GM21576 (cell line): ENCODE measurements around the gene PTGR3.
A peak's percentile ranks its signal among the peaks of the same experiment; 100 is the strongest.

Source experiments
- ATAC-seq: cut with Tn5 transposase; IDR thresholded peaks from one replicate; pipeline ENCODE4 v1.9.1; 2021; ENCODE audit warnings: mild to moderate bottlenecking, moderate library complexity; ENCODE audit not compliant: unreplicated experiment

PTGR3 gene, protein sequence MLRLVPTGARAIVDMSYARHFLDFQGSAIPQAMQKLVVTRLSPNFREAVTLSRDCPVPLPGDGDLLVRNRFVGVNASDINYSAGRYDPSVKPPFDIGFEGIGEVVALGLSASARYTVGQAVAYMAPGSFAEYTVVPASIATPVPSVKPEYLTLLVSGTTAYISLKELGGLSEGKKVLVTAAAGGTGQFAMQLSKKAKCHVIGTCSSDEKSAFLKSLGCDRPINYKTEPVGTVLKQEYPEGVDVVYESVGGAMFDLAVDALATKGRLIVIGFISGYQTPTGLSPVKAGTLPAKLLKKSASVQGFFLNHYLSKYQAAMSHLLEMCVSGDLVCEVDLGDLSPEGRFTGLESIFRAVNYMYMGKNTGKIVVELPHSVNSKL

GRCh38 chr18:75209129-75209950 lies at the start of gene PTGR3:
Gene PTGR3 (minus strand): TSS chr18:75209139. CDS start chr18:75209058, 81 bp downstream.
- peak; percentile 41 for ATAC-seq

DNA sequence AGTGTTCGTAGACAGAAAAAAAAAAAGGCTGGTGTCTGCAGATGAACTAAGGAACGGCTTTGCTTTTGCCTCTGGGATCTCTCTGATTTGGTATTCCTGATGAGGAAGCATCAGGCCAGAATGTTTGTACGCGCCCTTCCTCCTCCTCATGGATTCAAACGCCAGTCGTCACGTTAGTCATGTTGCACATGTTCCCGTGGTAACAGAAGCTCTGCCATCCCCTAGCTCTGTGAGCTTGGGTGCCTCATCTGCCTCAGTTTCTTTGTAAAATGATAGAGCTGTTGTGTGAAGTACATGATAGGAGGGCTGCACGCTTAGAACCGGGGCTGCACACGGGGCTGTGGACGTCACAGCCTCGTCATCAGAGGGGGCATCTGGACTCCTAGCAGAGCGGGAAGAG lies 48.7 kb upstream of the PTGR3 start:
- ATAC-seq = no peak

GRCh38 chr18:75256376-75256775 lies 47.4 kb upstream of the PTGR3 start:
- no peak for ATAC-seq

DNA sequence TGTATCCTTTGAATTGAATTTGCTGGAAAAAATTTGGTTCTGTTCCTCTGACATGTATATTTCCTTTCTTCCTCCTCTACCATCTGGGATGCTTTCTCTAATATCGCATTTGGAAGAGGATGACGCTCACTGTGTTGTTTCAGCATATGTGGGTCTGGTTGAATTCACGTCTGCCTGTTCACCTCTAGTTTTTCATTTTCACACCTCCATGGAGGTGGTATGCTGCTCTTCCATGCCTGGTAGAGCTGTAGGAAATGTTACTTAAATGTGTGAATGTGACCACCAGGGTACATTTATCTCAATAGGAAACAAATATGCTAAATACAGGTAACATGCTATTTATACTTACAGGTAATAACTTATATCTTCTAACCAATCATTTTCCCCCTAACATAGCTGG lies 46.2 kb upstream of the PTGR3 start:
- no peak for ATAC-seq

- ATAC-seq = no peak
Measured at GRCh38 chr18:75253784-75254183, 44.8 kb upstream of the PTGR3 start.

- ATAC-seq = no peak
Measured at GRCh38 chr18:75253043-75253442, 44.1 kb upstream of the PTGR3 start.

DNA sequence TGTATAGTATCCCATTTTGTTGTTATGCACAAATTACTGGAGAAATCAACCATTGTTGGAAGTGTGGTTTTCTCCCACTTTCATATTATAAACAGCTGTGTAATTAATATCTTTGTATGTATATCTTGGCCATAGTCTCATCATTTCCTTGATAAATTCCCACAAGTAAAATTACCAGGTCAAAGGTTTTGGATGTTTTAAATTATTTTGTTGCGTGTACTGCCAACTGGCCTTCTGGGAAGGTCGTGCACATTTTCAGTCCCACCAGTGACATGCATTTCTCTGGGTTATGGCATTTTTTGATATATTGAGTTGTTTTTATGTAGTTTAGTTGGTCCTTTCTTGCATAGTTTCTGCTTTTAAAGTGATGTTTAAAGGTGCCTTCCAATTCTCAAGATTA lies 43.2 kb upstream of the PTGR3 start:
- no peak for ATAC-seq

DNA sequence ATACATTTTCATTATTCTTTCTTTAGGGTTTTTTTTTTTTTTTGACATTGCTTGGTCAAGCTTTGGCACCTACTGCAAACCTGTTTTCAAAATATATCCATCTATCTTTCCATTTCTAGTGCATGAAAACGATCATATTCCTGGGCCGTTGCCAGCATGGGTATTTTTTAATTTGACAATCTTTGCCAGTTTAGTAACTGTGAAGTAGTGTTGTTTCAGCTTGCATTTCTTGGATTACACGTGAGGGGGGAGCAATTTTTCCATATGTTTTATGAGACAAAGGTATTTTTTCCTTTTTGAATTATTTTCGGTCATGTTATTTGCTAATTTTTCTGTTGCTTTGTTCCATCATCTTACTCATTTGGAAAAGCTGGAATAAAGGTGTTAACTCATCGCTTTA lies 42.5 kb upstream of the PTGR3 start:
- ATAC-seq = no peak

GRCh38 chr18:75250471-75250821 lies 41.5 kb upstream of the PTGR3 start:
- ATAC-seq = no peak

GRCh38 chr18:75249672-75250470 lies 40.9 kb upstream of the PTGR3 start:
- no peak for ATAC-seq

- ATAC-seq = no peak
Measured at GRCh38 chr18:75249175-75249518, 40.2 kb upstream of the PTGR3 start.

- ATAC-seq = no peak
Measured at GRCh38 chr18:75248426-75249174, 39.7 kb upstream of the PTGR3 start.

GRCh38 chr18:75247611-75248421 lies 38.9 kb upstream of the PTGR3 start:
- ATAC-seq = peak; percentile 45

- ATAC-seq = no peak
Measured at GRCh38 chr18:75246721-75247610, 38.0 kb upstream of the PTGR3 start.

DNA sequence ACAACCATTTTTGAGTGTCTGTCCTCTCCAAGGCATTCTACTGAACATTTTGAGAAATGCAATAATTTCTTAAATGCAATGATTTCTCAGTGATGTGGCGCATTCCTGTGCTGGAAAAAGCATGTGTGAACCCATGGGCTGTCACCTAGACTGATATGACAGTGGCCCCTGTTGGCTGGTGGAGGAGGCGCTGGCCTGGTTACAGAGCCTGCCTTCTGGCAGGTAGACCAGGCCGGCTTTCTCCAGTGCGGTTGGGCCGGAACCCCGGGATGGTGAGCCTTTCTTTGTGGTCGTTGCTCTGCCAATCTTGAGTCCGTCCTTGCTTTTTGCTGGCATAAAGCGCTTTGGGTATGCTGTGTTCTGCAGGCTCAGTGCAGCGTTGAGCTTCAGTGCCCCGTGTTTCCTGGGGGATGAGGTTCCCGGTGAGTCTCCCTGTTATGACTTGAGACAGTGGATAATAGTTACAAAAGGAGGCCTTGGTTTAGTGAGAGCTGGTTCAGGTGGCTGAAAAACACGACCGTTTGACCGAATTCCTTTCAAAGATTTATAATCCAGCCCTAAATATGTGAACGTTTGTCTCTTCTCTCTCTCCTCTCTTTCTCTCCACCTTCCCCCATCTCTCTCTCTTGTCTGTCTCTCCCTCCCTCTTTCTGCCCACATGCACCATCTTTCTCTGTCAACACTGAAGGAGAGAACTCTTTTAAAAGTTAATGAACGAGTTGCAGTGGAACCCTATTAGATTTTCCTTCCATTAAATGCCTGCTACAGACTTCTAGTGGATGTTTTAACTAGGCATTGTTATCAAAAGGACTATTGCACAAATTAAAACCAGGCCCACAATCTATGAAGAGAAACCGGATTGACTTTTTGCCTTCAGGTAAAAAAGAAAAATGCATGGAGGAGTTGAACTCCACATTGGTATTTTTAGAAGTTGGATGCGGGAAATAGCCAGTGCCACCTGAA lies 35.7 kb upstream of the PTGR3 start:
- ATAC-seq = no peak

- ATAC-seq = no peak
Measured at GRCh38 chr18:75241705-75242104, 32.8 kb upstream of the PTGR3 start.

GRCh38 chr18:75240433-75240832 lies 31.5 kb upstream of the PTGR3 start:
- no peak for ATAC-seq

GRCh38 chr18:75238786-75239185 lies 29.8 kb upstream of the PTGR3 start:
- ATAC-seq = no peak
